GM18517 (cell line): ENCODE measurements around the gene DACH2.

Source experiments
- ATAC-seq: cut with Tn5 transposase; IDR thresholded peaks from one replicate; pipeline ENCODE4 v1.9.1; 2021; ENCODE audit warnings: mild to moderate bottlenecking, moderate library complexity; ENCODE audit not compliant: unreplicated experiment

Gene DACH2

DNA sequence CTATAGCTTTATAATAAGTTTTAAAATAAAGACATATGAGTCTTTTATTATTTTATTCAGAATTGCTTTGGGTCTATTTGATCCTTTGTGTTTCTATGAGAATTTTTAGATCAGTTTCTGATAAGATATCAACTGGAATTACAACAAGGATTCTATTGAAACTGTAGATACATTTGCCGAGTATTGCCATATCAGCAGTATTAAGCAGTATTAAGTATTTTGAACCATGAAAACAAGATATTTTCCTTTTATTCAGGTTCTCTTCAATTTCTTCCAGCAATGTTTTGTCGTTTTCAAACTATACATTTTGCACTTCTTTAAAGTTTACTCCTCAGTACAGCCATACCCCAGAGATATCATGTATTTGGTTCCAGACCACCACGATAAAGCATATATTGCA lies 598.8 kb downstream of the DACH2 start:
- ATAC-seq = no peak

GRCh38 chrX:86805241-86805640 lies 657.0 kb downstream of the DACH2 start:
- no peak for ATAC-seq

DNA sequence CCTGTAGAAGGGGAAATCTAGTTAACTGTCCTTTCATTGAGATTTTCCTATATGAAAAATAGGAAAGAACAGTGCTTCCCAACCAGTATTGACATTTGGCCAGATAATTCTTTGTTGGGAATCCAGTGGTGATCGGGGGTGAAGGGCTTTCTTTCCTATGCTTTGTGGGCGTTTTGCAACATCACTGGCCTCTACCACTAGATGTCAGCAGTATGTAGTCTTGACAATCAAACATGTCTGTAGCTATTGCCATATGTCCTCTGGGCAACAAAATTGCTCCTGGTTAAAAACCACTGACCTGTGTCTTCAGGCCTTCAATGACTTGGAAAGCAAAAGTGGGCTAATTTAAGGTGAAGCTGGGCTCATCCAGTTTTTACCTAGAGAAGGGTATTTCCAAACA lies 658.5 kb downstream of the DACH2 start:
- no peak for ATAC-seq

DNA sequence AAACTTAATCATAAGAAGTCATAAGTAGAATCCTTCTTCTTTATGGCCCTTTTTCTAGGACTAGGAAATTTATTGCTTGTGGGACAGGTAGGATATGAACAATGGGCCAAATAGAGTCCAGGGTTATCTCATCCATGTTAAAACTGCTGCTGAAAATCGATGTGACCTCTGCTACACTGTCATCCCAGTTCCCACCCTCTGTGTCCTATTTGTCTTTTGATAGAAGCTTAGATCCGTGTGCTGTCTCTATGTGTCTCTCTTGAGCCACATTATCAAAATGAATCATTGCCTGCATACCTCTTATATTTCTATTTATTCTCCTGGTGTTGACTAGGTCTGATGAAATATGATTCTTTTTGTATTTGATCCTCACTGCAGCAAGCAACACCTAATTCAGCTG lies 661.4 kb downstream of the DACH2 start:
- ATAC-seq = no peak

GRCh38 chrX:86829786-86830185 lies 681.5 kb downstream of the DACH2 start:
- ATAC-seq = no peak

- ATAC-seq = no peak
These were observed 682.4 kb downstream of the DACH2 start for GRCh38 chrX:86830685-86831084.

DNA sequence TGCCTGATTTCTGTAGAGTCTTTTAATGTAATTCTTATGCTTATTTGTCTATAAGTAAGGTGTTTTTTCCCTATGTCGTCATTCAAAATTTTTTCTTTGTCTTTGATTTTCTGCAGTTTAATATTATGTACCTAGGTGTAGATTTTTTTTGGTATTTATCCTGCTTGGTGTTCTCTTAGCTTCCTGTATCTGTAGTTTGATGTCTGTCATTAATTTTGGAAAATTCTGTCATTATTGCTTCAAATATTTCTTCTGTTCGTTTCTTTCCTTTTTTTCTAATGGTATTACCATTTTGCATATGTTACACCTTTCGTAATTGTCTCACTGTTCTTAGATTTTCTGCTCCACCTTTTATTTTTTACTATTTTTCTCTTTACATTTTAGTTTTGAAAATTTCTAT lies 696.9 kb downstream of the DACH2 start:
- ATAC-seq = no peak
